Stimulated activated naive CD4-positive, alpha-beta T cell treated with Interleukin-2 at 50 U/mL for 16 hours (primary cell): Measurements from ENCODE around the gene ACSF3.
"Not testable (repeated sequence)": the region's sequence is repeated elsewhere in the genome, so short reads cannot be mapped to it uniquely, and the experiment has no call there.

Experiments
- DNase-seq: peaks from one replicate; lab custom pipeline; 2025; lab: John Stamatoyannopoulos, UW

The ACSF3 gene

GRCh38 chr16:89073346-89074071 is 20.1 kb upstream of the ACSF3 start:
- DNase-seq = no peak

GRCh38 chr16:89074072-89074674 is 19.5 kb upstream of the ACSF3 start:
- not testable (repeated sequence) for DNase-seq

DNA sequence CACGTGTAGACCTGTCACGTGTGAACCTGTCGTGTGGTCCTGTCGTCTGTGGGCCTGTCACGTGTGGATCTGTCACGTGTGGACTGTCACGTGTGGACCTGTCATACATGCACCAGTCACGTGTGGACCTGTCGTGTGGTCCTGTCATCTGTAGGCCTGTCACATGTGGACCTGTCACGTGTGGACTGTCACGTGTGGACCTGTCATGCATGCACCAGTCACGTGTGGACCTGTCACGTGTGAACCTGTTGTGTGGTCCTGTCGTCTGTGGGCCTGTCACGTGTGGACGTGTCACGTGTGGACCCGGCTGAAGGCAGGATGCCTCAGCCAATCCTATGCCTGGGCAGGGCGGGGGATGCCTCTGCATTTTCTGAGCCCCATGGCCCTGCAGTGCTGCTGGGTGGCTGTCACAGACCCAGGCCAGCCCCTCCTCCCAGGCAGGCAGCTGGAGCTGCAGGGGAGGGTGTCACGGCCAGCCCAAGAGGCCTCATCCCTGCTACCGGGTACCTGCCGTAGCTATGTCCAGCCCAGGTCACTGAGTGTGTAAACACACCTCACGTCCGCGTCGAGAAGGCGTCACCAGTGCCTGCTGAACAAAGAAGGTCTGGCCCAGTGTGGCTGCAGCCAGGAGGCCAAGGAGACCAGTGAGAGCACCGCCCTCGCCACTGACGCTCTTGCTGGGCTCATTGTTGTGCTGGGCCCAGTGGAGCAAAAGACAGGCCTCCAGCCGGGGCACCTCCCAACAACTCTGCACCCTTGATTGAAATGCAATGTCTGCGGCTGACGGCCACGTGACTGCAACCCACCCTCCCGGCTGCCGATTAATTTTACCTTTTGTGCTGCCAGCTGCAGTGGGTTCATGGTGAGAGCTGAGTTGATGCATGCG is 18.6 kb upstream of the ACSF3 start:
- DNase-seq = no peak

DNA sequence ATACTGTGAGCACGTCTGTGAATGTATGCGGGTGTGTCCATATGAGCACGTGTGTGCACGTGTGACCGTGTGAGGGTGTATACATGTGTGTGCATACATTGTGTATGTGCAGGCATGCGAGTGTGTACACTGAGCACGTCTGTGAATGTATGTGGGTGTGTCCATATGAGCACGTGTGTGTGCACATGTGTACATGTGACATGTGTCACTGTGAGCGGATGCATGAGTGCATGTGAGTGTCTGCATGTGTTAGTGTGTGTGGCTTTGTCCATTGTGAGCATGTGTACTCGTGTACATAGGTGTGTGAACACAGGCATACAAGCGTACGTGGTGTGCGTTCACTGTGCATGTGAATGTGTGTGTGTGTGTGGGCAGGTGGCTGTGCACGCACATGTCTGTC is 17.5 kb upstream of the ACSF3 start:
- no peak for DNase-seq

DNA sequence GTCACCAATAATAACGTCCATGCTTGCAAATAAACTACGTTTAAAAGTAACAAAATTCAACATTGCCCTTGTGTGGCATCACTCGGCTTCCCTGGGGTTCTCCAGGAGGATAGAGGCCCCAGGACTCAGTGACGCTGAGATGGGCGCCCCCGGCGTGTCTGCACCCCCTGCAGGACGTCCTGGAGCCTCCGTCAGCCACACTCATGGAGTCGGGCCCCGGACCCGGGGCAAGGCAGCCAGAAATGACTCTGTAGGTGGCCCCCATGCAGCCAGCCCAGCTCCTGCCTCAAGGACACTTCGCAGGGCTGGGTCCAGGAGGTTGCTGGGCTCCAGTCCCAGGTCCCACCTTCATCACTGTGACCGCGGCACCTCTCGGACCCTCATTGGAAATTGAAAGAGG is 16.6 kb upstream of the ACSF3 start:
- DNase-seq = no peak

DNA sequence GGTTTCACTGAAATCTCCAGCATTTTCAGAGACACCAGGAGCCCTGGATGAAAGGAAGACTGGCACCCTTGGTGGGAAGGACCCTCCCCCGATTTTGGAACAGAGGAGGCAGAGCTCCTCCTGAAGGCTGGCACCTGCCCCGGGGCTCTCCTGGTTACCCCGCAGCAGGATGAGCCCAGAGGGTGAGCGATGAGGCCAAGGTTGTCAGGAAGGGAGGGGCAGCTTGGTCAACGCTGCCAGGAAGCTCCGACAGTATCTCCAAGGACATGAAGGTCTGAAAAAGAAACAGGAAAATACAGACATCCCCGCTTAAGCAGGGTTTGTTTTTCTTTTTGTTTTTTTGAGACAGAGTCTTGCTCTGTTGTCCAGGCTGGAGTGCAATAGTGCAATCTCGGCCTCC is 15.5 kb upstream of the ACSF3 start:
- DNase-seq = no peak

DNA sequence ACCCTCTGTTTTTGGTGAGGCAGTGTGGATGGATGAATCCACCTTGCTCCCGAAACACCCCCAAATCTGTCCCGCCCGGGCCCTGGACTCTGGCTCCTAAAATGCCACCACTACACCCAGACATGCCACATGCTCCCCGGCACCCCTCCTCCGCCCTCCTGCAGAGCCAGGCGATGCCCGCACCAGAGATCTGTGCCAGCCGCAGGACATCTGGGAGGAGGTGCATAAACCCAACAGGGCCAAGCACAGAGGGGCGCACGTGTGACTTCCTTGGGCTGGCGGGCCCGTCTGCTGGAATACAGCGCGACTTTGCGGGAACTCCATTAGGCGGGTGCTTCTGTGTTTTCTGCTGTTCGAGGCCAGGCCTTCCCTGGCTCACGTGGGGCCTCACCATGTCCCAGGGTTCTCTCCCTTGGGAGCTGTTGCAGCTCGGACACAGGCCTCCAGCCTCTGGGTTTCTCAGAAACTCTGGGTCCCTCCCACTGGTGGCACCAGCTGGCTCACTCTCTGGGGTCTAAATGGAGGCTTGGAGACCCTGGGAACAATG is 14.1 kb upstream of the ACSF3 start:
- DNase-seq = no peak

GRCh38 chr16:89080196-89080853 is 13.3 kb upstream of the ACSF3 start:
- DNase-seq = no peak

DNA sequence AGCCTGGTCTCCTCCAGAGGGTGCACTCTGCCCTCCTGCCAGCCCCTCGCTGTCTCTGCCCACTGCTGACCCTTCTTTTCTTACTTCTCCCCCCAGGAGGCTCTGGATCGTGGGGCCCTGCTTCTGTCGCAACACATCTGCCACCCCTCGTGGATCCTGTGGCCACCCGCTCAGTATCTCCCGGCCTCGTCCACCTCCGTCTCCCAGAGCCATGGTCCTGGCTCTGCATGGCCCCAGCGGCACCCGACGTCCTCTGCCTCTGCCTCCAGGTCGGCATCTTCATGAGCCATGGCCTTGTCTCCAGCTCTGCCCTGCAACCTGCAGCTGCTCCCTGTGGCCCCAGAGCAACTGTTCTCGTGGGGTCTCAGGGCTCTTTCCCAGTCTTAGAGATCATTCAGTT is 12.1 kb upstream of the ACSF3 start:
- no peak for DNase-seq

GRCh38 chr16:89084411-89084810 is 9.2 kb upstream of the ACSF3 start:
- no peak for DNase-seq

DNA sequence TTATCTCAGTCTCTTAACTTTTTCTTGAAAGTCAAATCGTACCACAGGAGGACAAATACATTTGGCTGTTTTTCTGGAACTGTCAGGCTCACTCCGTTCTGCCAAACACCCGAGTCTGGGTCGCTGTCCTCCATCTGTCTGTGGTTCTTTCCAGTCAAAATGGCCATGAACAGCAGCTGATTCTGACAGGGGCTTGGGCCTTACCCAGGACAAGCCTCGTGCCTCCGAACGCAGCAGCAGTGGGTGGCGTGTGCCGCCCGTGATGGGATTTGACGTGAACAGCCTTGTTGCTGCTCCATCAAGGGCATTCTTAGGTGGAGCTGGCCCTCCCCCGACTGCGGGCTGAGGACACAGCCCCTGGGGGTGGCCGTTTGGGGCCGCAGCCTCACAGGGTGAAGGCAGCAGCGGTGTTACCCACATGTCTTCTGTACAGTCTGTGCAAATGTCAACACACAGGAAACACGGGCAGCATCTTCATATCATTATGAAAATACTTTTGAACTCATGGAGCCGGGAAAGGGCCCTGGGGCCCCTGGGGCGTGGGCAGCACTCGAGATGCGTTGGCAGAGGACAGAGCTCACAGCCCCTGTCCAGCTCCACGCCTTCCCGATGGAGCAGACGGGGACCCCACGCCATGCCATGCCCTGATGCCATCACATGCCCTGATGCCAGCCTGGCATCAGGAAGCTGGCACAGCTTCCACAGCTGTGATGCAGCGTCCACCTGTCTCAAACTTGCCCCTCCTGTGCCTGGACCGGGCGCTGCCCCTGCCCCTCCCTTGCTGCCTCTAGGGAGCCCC is 8.6 kb upstream of the ACSF3 start:
- no peak for DNase-seq

- no peak for DNase-seq
Measured at GRCh38 chr16:89085755-89086154, 7.9 kb upstream of the ACSF3 start.

DNA sequence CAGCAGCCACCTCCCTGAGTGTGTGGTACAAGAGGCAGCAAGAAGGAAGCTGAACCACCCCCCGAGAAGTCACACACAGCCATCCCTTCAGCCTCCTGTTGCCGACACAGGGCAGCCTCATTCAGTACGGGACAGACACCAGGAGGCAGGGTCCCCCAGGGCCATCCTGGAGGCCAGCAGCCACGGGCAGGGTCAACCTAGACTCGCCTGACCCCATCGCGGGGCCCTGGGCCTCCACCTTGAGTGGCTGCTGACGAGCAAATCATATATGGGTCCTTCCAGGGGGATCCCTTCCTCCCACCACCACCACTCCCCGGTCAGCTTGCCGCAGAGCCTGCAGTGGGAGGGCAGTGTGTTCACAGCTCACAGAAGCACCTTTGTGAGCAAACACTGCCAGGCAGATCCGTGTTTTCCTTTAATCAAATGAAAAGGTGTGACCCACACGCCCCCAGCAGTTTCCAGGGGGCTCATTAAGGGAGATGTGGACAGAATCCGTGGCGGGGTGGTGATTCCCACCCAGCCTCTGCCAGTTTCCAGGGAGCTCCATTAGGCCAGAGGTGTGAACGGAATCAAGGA is 5.6 kb upstream of the ACSF3 start:
- no peak for DNase-seq

GRCh38 chr16:89089120-89089519 is 4.5 kb upstream of the ACSF3 start:
- DNase-seq = no peak

DNA sequence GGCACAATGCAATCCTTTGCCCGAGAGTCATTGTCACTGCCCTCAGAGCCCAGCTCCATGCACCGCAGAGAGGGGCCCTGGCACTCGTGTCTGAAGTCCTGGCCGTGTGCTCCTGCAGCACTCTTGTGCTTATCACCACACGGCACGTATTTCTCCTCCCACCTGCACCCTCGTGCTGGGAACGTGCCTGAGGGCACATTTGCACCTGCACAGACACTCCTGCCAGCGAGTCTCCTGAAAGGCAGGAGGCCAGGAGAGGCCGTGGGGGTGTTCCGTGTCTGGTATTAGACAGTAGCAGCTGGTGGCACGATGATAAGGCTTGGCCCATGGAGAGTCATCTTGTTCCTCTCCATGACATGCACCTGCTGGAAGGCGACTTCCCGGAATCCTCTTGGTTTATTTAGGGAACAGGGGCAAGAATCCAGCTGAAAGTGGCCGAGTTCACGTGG is 3.4 kb upstream of the ACSF3 start:
- no peak for DNase-seq

GRCh38 chr16:89090669-89091426 is 2.8 kb upstream of the ACSF3 start:
- no peak for DNase-seq

- DNase-seq = no peak
Measured at GRCh38 chr16:89092013-89092412, 1.6 kb upstream of the ACSF3 start.

DNA sequence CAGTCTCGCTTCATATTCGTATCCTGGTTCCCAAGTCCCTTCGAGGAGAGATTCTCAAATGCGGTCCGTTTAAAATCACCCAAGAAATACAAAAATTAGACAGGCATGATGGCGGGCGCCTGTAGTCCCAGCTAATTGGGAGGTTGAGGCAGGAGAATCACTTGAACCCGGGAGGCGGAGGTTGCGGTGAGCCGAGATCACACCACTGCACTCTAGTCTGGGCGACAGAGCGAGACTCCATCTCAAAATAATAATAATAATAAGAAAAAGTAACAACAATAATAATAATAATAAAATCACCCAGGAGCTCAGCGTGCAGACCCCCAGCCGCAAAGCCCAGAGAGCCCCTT is 425 bp upstream of the ACSF3 start:
- not testable (repeated sequence) for DNase-seq

- DNase-seq = no peak
Measured at GRCh38 chr16:89094252-89094879, 714 bp downstream of the ACSF3 start.

- no peak for DNase-seq
Measured at GRCh38 chr16:89094880-89095258, 1.2 kb downstream of the ACSF3 start.
